PC-3 (cell line): ENCODE results near the gene LIG1. TPM values are rescaled to one million over a fixed set of nuclear protein-coding genes. Genes with fewer than 3 reads are reported as not detected.
A peak's percentile ranks its signal among the peaks of the same experiment; 100 is the strongest.

Experiments used
- ATAC-seq: fragments of 200-7000 bp; cut with Tn5 transposase; 2 replicates; pipeline ENCODE4 v1.9.1; 2020; ENCODE audit warnings: mild to moderate bottlenecking, moderate library complexity
- BruUV-seq: library from RNA; stranded (reverse); fragments of 400-500 nt; replicated peaks from 2 replicates; lab custom pipeline; 2021; lab: Mats Ljungman, UMichigan
- CTCF ChIA-PET: fragments of 300-600 bp; sonication (Branson Sonifier 250); formaldehyde crosslinking; loops from one replicate; lab custom pipeline; 2022; ENCODE audit warnings: antibody characterized with exemption; lab: Charles Lee
- POLR2A ChIA-PET: fragments of 300-600 bp; sonication (Branson Sonifier 250); formaldehyde crosslinking; loops from one replicate; lab custom pipeline; 2022; ENCODE audit warnings: antibody characterized with exemption; ENCODE audit not compliant: unreplicated experiment; lab: Charles Lee
- DNase-seq: peaks from one replicate; pipeline ENCODE4 v3.0.0-alpha.2; 2015
- H2AFZ ChIP-seq: fragments of 300-600 bp; sonication (generic); 2 replicates; pipeline ENCODE4 v1.6.0; 2016; ENCODE audit warnings: antibody characterized with exemption, low read length
- H3F3A ChIP-seq: fragments of 300-600 bp; sonication (generic); one replicate; pipeline ENCODE4 v1.6.0; 2017; ENCODE audit warnings: antibody characterized with exemption, low read length, control low read depth, mild to moderate bottlenecking; ENCODE audit not compliant: unreplicated experiment
- H3K27ac ChIP-seq: fragments of 300-600 bp; sonication (generic); 2 replicates; pipeline ENCODE4 v1.5.1; 2016; ENCODE audit warnings: mild to moderate bottlenecking, low read length
- H3K27me3 ChIP-seq: fragments of 300-600 bp; sonication (generic); 2 replicates; pipeline ENCODE4 v1.6.1; 2016; ENCODE audit warnings: low read length, mixed read lengths
- H3K36me3 ChIP-seq: fragments of 300-600 bp; sonication (generic); 2 replicates; pipeline ENCODE4 v1.6.1; 2016; ENCODE audit warnings: low read depth, mixed run types, low read length, mixed read lengths
- H3K4me1 ChIP-seq: fragments of 300-600 bp; sonication (generic); 2 replicates; pipeline ENCODE4 v1.5.1; 2016; ENCODE audit warnings: low read length; ENCODE audit not compliant: insufficient read depth
- H3K4me2 ChIP-seq: fragments of 300-600 bp; sonication (generic); 2 replicates; pipeline ENCODE4 v1.6.0; 2016; ENCODE audit warnings: low read length
- H3K4me3 ChIP-seq: fragments of 300-600 bp; sonication (generic); 2 replicates; pipeline ENCODE4 v1.5.1; 2016; ENCODE audit warnings: mild to moderate bottlenecking, low read length, mixed read lengths
- H3K79me2 ChIP-seq: fragments of 300-600 bp; sonication (generic); 2 replicates; pipeline ENCODE4 v1.6.1; 2017; ENCODE audit warnings: low read length, mixed read lengths
- H3K9ac ChIP-seq: fragments of 300-600 bp; sonication (generic); 2 replicates; pipeline ENCODE4 v1.6.0; 2016; ENCODE audit warnings: mild to moderate bottlenecking, low read length
- H3K9me2 ChIP-seq: fragments of 300-600 bp; sonication (generic); replicated peaks from 2 replicates; pipeline ENCODE4 v1.6.1; 2016; ENCODE audit warnings: mixed run types, low read length, mixed read lengths
- H3K9me3 ChIP-seq: fragments of 300-600 bp; sonication (generic); 2 replicates; pipeline ENCODE4 v1.6.1; 2016; ENCODE audit warnings: low read length, mixed read lengths
- H4K20me1 ChIP-seq: fragments of 300-600 bp; sonication (generic); 2 replicates; pipeline ENCODE4 v1.6.1; 2016; ENCODE audit warnings: low read length, mixed read lengths
- EZH2 ChIP-seq: fragments of 300-600 bp; sonication (generic); IDR thresholded peaks from one replicate; pipeline ENCODE4 v1.6.1; 2017; ENCODE audit warnings: antibody characterized with exemption, mild to moderate bottlenecking, low read length; ENCODE audit not compliant: unreplicated experiment
- EZH2phosphoT487 ChIP-seq: fragments of 300-600 bp; sonication (generic); IDR thresholded peaks from 2 replicates; pipeline ENCODE4 v1.6.1; 2018; ENCODE audit warnings: mild to moderate bottlenecking, antibody characterized with exemption, low read length, borderline replicate concordance
- intact Hi-C: fragments of 100-400 bp; cut with micrococcal nuclease; formaldehyde crosslinking; loops from 2 replicates; pipeline ENCODE4 v1.9.0; 2023
- total RNA-seq: library from RNA; depleted of rRNA; stranded (reverse); fragments of >200 nt; gene quantifications from 2 replicates; pipeline ENCODE4 v1.2.3, GENCODE V29; 2014
- TF ChIP-seq, protein P1 (sequence below): fragments of 300-600 bp; sonication (generic); conservative IDR thresholded peaks from 2 replicates; pipeline ENCODE4 v1.5.1; 2017; ENCODE audit warnings: antibody characterized with exemption, low read depth, mild to moderate bottlenecking, low read length

The LIG1 gene
- total RNA-seq, 1 experiment from 2014 or later: 67.5 TPM

GRCh38 chr19:48110350-48110966, 59.7 kb downstream of the LIG1 start, which contains the start of gene PLA2G4C:
PLA2G4C (minus strand) TSS chr19:48110817; CDS start chr19:48106529, 4,288 bp downstream.
- BruUV-seq: TSS peak; percentile 90

GRCh38 chr19:48108997-48109782, 61.0 kb downstream of the LIG1 start:
- Histone ChIP-seq H3K27ac (no peak overlapping the region), H3K9me3 (no peaks in the 10 kb centered on the region), H3K9ac (no peak overlapping the region), H3K9me2 (no peaks in the 10 kb centered on the region), H4K20me1 (no peaks in the 10 kb centered on the region), H3K27me3 (no peaks in the 10 kb centered on the region), H3K4me2 (no peak overlapping the region), H3K4me3 (no peak overlapping the region), H2AFZ (no peak overlapping the region), H3K36me3 (no peaks in the 10 kb centered on the region), H3K79me2 (no peaks in the 10 kb centered on the region), H3F3A (peaks cover 4% of the 10 kb centered on the region), H3K4me1 (0 out of 2 replicates have a peak, but pooled peaks cover 4% of the 10 kb centered on the region)
- ATAC-seq: no peak
- POLR2A ChIA-PET: interaction anchor here (0.6 kb wide), 1 partner anchor 10 kb away, joined by 9 read pairs; no protein-coding TSS in a partner anchor
- DNase-seq: no peak
- TF ChIP-seq EZH2phosphoT487 (no peak), EZH2 (no peak)
- TF ChIP-seq, protein P1, sequence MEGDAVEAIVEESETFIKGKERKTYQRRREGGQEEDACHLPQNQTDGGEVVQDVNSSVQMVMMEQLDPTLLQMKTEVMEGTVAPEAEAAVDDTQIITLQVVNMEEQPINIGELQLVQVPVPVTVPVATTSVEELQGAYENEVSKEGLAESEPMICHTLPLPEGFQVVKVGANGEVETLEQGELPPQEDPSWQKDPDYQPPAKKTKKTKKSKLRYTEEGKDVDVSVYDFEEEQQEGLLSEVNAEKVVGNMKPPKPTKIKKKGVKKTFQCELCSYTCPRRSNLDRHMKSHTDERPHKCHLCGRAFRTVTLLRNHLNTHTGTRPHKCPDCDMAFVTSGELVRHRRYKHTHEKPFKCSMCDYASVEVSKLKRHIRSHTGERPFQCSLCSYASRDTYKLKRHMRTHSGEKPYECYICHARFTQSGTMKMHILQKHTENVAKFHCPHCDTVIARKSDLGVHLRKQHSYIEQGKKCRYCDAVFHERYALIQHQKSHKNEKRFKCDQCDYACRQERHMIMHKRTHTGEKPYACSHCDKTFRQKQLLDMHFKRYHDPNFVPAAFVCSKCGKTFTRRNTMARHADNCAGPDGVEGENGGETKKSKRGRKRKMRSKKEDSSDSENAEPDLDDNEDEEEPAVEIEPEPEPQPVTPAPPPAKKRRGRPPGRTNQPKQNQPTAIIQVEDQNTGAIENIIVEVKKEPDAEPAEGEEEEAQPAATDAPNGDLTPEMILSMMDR: no peak
- BruUV-seq: TSS peak; percentile 31
- intact Hi-C loops: no loop called here
- CTCF ChIA-PET: no interaction called here

More at GRCh38 chr19:48110350-48110966, 59.7 kb downstream of the LIG1 start, which contains the start of gene PLA2G4C:
- DNase-seq (peak; percentile 85), ATAC-seq (peak; percentile 68)
- Histone ChIP-seq H3K79me2 (no peaks in the 10 kb centered on the region), H3K4me2 (peak within 1 kb of the TSS; percentile 92), H3K27ac (peak within 1 kb of the TSS; percentile 70), H3K4me3 (peak within 1 kb of the TSS; percentile 66), H3K9ac (peak within 1 kb of the TSS; percentile 65), H3K9me3 (no peaks in the 10 kb centered on the region), H3F3A (peaks cover 4% of the 10 kb centered on the region), H3K9me2 (no peaks in the 10 kb centered on the region), H3K27me3 (no peaks in the 10 kb centered on the region), H3K36me3 (no peaks in the 10 kb centered on the region), H4K20me1 (no peaks in the 10 kb centered on the region), H2AFZ (peak within 1 kb of the TSS; percentile 87), H3K4me1 (0 out of 2 replicates have a peak, but pooled peaks cover 4% of the 10 kb centered on the region)
- TF ChIP-seq, protein P1: no peak
- TF ChIP-seq EZH2phosphoT487 (no peak), EZH2 (no peak)
- POLR2A ChIA-PET: interaction anchor here (0.6 to 0.7 kb wide), 2 partner anchors 12 to 144 kb away, joined by 3 to 4 read pairs; no protein-coding TSS in a partner anchor
- intact Hi-C loops: no loop called here
- CTCF ChIA-PET: interaction anchor here (0.8 to 1.0 kb wide), 2 partner anchors 13 to 16 kb away, joined by 5 to 7 read pairs; no protein-coding TSS in a partner anchor
